GM23248 (cell line): Measurements from ENCODE around the gene POLR3C.

ENCODE experiments used
- EZH2 ChIP-seq: fragments of 200-600 bp; sonication (generic); IDR thresholded peaks from 2 replicates; pipeline ENCODE4 v1.6.1; 2018; ENCODE audit warnings: antibody characterized with exemption, mild to moderate bottlenecking; ENCODE audit not compliant: insufficient read depth, poor library complexity, severe bottlenecking
- EZH2phosphoT487 ChIP-seq: fragments of 200-600 bp; sonication (generic); IDR thresholded peaks from 2 replicates; pipeline ENCODE4 v1.6.1; 2018; ENCODE audit warnings: antibody characterized with exemption, moderate library complexity, mild to moderate bottlenecking, low read depth; ENCODE audit not compliant: insufficient read depth

DNA sequence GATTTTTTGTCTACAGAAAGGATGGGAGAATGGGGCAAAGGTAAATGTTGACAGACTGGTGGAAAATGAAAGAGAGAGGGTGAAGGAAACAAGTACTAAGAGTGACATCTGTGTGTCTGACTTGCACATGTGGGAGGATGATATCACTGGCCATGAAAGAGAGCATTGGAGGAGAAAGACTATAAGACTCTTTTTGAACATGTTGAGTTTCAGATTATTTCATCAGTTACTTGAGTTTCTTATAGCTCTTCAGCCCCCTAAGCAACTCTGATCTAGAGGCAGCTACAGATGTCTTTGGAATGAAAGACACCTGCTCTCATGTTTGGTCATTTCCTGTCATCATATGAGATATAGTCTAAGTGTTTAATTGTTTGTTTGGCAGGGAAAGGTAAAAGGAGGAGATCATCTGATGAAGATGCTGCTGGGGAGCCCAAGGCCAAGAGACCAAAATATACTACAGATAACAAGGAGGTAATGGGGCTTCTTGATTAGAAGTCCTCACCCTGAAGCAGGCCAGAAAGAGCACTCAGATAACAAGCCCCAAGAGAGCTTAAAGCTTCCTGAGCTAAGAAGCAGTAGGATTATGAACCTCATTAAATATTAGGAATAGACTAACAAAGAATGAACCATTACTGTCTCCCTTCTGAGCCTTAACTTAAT is 4.5 kb downstream of the POLR3C start:
- TF ChIP-seq EZH2: no peak
- TF ChIP-seq EZH2phosphoT487: no peak
